8988T (cell line): ENCODE measurements around the gene TTC27.
"Not testable (repeated sequence)": the region's sequence is repeated elsewhere in the genome, so short reads cannot be mapped to it uniquely, and the experiment has no call there.

Experiments
- DNase-seq: peaks from one replicate; pipeline ENCODE4 v3.0.0; 2011

Gene TTC27

GRCh38 chr2:32820088-32820487 is 192.2 kb downstream of the TTC27 start:
- no peak for DNase-seq

GRCh38 chr2:32820701-32821100 is 192.9 kb downstream of the TTC27 start:
- DNase-seq, result no peak

GRCh38 chr2:32824070-32824809 is 196.4 kb downstream of the TTC27 start:
- no peak for DNase-seq

- DNase-seq, result no peak
Observed at GRCh38 chr2:32825291-32825712, 197.5 kb downstream of the TTC27 start.

GRCh38 chr2:32830196-32830595 is 202.3 kb downstream of the TTC27 start:
- DNase-seq, result no peak

- no peak for DNase-seq
Observed at GRCh38 chr2:32832821-32833220, 205.0 kb downstream of the TTC27 start.

GRCh38 chr2:32833709-32834108 is 205.9 kb downstream of the TTC27 start:
- no peak for DNase-seq

- DNase-seq, result no peak
Observed at GRCh38 chr2:32835148-32835547, 207.3 kb downstream of the TTC27 start.

- DNase-seq, result no peak
Observed at GRCh38 chr2:32836933-32837332, 209.1 kb downstream of the TTC27 start.

GRCh38 chr2:32838418-32838817 is 210.6 kb downstream of the TTC27 start:
- no peak for DNase-seq

- no peak for DNase-seq
Observed at GRCh38 chr2:32838949-32839348, 211.1 kb downstream of the TTC27 start.

GRCh38 chr2:32841931-32842898 is 214.4 kb downstream of the TTC27 start:
- no peak for DNase-seq

GRCh38 chr2:32843699-32844098 is 215.8 kb downstream of the TTC27 start:
- DNase-seq, result no peak

- DNase-seq, result no peak
Observed at GRCh38 chr2:32844253-32844652, 216.4 kb downstream of the TTC27 start.

GRCh38 chr2:32846274-32846673 is 218.4 kb downstream of the TTC27 start:
- DNase-seq, result not testable (repeated sequence)

- no peak for DNase-seq
Observed at GRCh38 chr2:32847734-32848133, 219.9 kb downstream of the TTC27 start.

GRCh38 chr2:32849456-32850194 is 221.8 kb downstream of the TTC27 start:
- DNase-seq, result no peak

GRCh38 chr2:32851777-32852439 is 224.1 kb downstream of the TTC27 start:
- DNase-seq, result no peak

- no peak for DNase-seq
Observed at GRCh38 chr2:32852856-32853255, 225.0 kb downstream of the TTC27 start.

- no peak for DNase-seq
Observed at GRCh38 chr2:32856891-32857290, 229.0 kb downstream of the TTC27 start.

- no peak for DNase-seq
Observed at GRCh38 chr2:32858713-32859112, 230.9 kb downstream of the TTC27 start.

- DNase-seq, result no peak
Observed at GRCh38 chr2:32860385-32860784, 232.5 kb downstream of the TTC27 start.
